Lung (tissue), 12 donors: ENCODE data around the gene FUOM. TPM values are rescaled to one million over a fixed set of nuclear protein-coding genes. Genes with fewer than 3 reads are reported as not detected.
"Not testable (repeated sequence)": the region's sequence is repeated elsewhere in the genome, so short reads cannot be mapped to it uniquely, and the experiment has no call there.

Source experiments
- ATAC-seq: fragments of 200-7000 bp; cut with Tn5 transposase; one replicate; pipeline ENCODE4 v1.9.1; 2020; ENCODE audit warnings: moderate number of reproducible peaks; ENCODE audit not compliant: insufficient read depth, low FRiP score
- DNase-seq, 3 donors: peaks; one replicate each; pipeline ENCODE4 v3.0.0-alpha.2; 2013 to 2017
- H3K27ac ChIP-seq, 2 donors: one replicate each; pipeline ENCODE4 v1.5.1; 2013; ENCODE audit warnings: mild to moderate bottlenecking in 2 of 2, moderate library complexity in 2 of 2, control low read depth in 1 of 2, inconsistent platforms in 1 of 2, low read depth in 1 of 2, low read length in 1 of 2
- H3K27me3 ChIP-seq, 3 donors: one replicate each; pipeline ENCODE4 v1.5.1; 2013; ENCODE audit warnings: low read length in 2 of 3; ENCODE audit not compliant: control insufficient read depth in 3 of 3, insufficient read depth in 3 of 3
- H3K36me3 ChIP-seq, 4 donors: one replicate each; pipeline ENCODE4 v1.5.1; 2013; ENCODE audit warnings: low read length in 4 of 4, mild to moderate bottlenecking in 1 of 4, moderate library complexity in 1 of 4; ENCODE audit not compliant: control insufficient read depth in 4 of 4, insufficient read depth in 4 of 4
- H3K4me1 ChIP-seq, 5 donors: one replicate each; pipeline ENCODE4 v1.5.1; 2013; ENCODE audit warnings: low read length in 5 of 5, mild to moderate bottlenecking in 2 of 5, moderate library complexity in 1 of 5; ENCODE audit not compliant: control insufficient read depth in 5 of 5, insufficient read depth in 5 of 5
- H3K4me3 ChIP-seq: one replicate; pipeline ENCODE4 v1.5.1; 2013; ENCODE audit warnings: mild to moderate bottlenecking, control low read depth, moderate library complexity
- H3K9ac ChIP-seq, 2 donors: one replicate each; pipeline ENCODE4 v1.5.1; 2013; ENCODE audit warnings: low read length in 2 of 2, control low read depth in 1 of 2; ENCODE audit not compliant: insufficient read depth in 1 of 2
- H3K9me3 ChIP-seq, 4 donors: one replicate each; pipeline ENCODE4 v1.5.1; 2013; ENCODE audit warnings: low read length in 3 of 4, mild to moderate bottlenecking in 1 of 4, moderate library complexity in 1 of 4; ENCODE audit not compliant: control insufficient read depth in 4 of 4, insufficient read depth in 3 of 4
- WGBS, 2 donors: extraction: QIAGEN DNeasy Blood & Tissue Kit; methylation state at CpG; one replicate each; pipeline ENCODE4 v1.1.7; 2013; 5-methylcytosine and 5-hydroxymethylcytosine counted together
- polyA plus RNA-seq, 2 donors: library from polyadenylated mRNA; stranded (reverse); fragments of 200-250 nt; gene quantifications; one replicate each; pipeline ENCODE4 v1.2.1, GENCODE V29; 2013
- total RNA-seq, 2 donors: library from RNA; depleted of rRNA in 1 of 2; stranded (reverse); fragments of >200 nt in 1 of 2; gene quantifications; one replicate each; pipeline ENCODE4 v1.2.1, GENCODE V29; 2014 to 2021
- TF ChIP-seq, protein P1 (sequence below): IDR thresholded peaks from 2 replicates; pipeline ENCODE4 v1.5.1; 2012; ENCODE audit warnings: mild to moderate bottlenecking; ENCODE audit errors: control extremely low read depth, extremely low read depth
- donor health status: control.
- donor health status: control.
- donor health status: Bipolar disorder and iron deficiency.
- donor health status: healthy.
- donor health status: DM: yes; HTN: yes; CAD: no.

FUOM gene
- total and polyA plus RNA-seq, 4 donors, result 8.4 to 41.4 (median 34.2) TPM

DNA sequence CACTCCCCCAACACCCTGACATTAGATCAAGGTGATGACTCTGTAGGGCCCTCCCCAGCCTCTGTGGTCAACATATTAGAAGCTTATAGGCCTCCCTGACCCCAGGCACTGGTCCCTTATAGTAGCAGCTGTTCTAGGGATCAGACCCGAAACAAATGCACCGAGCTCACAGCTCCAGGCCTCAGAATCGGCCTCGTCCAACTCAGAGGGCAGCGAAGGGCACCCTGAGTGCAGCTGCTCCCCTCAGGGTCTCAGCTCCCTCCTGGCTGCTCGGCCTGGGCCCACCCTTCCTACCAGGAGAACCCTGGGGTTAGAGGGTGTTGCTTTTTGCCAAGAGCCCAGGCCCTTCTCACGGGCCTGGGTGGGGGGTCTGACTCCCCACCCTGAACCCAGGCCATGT is 10.3 kb upstream of the FUOM start:
- H3K4me3 ChIP-seq, result no peak overlapping the region
- H3K27ac ChIP-seq, result no peak overlapping the region
- peaks cover 0 to 6% (median 0%) of the 10 kb centered on the region in 5 donors for H3K4me1 ChIP-seq
- no peak overlapping the region for H3K9ac ChIP-seq
- 93 to 95% methylated on average over 7 of the region's 7 CpGs for WGBS, 2 donors
- peaks cover 4 to 51% (median 28%) of the 10 kb centered on the region in 4 donors for H3K36me3 ChIP-seq
- TF ChIP-seq, protein P1, sequence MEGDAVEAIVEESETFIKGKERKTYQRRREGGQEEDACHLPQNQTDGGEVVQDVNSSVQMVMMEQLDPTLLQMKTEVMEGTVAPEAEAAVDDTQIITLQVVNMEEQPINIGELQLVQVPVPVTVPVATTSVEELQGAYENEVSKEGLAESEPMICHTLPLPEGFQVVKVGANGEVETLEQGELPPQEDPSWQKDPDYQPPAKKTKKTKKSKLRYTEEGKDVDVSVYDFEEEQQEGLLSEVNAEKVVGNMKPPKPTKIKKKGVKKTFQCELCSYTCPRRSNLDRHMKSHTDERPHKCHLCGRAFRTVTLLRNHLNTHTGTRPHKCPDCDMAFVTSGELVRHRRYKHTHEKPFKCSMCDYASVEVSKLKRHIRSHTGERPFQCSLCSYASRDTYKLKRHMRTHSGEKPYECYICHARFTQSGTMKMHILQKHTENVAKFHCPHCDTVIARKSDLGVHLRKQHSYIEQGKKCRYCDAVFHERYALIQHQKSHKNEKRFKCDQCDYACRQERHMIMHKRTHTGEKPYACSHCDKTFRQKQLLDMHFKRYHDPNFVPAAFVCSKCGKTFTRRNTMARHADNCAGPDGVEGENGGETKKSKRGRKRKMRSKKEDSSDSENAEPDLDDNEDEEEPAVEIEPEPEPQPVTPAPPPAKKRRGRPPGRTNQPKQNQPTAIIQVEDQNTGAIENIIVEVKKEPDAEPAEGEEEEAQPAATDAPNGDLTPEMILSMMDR, result no peak
- DNase-seq, result no peak
- no peak for ATAC-seq
- no peaks in the 10 kb centered on the region for H3K27me3 ChIP-seq
- H3K9me3 ChIP-seq, result no peaks in the 10 kb centered on the region

DNA sequence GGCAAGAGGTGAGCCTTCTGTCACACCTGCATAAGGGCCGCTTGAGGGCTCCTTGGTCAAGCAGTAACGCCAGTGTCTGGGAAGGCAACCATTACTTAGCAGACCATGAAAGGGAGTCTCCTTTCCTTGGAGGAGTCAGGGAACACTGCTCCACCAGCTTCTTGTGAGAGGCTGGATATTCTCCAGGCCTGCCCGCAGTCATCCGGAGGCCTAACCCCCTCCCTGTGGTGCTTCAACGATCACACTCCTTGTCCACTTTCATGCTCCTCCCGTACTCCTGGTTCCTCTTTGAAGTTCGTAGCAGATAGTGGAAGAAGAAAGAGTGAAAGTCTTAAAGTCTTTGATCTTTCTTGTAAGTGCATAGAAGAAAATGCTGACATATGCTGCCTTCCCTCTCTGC is 9.6 kb upstream of the FUOM start:
- peaks cover 4 to 55% (median 31%) of the 10 kb centered on the region in 4 donors for H3K36me3 ChIP-seq
- not testable (repeated sequence) for H3K9me3 ChIP-seq, H3K27me3 ChIP-seq, H3K27ac ChIP-seq, H3K9ac ChIP-seq, ATAC-seq, DNase-seq, H3K4me1 ChIP-seq, H3K4me3 ChIP-seq
- 73 to 94% methylated on average over 3 to 4 of the region's 7 CpGs for WGBS, 2 donors

DNA sequence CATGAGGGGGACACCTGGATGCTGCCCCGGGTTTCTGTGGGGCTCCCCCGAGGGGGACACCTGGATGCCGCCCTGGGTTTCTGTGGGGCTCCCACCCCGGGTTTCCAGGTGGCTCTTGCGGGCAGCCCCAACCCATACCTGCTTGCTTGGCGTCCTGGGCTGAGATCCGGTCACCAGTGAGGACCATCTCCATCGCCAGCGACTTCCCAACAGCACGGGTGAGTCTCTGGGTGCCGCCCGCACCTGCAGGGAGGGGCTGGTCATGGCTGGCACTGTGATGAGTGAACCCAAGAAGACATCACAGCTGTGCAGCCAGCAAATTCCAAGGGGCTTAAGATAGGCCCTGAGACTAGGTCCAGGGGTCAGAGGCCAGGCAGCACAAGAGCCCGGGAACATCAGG is 8.9 kb upstream of the FUOM start:
- Histone ChIP-seq H3K9ac (no peak overlapping the region), H3K4me3 (no peak overlapping the region), H3K27me3 (no peaks in the 10 kb centered on the region), H3K4me1 (no peaks in the 10 kb centered on the region), H3K27ac (no peak overlapping the region), H3K36me3 (peaks cover 4 to 61% (median 37%) of the 10 kb centered on the region in 4 donors), H3K9me3 (no peaks in the 10 kb centered on the region)
- 96 to 97% methylated on average over 13 of the region's 13 CpGs for WGBS, 2 donors
- ATAC-seq, result no peak
- TF ChIP-seq, protein P1, result no peak
- DNase-seq, result no peak

DNA sequence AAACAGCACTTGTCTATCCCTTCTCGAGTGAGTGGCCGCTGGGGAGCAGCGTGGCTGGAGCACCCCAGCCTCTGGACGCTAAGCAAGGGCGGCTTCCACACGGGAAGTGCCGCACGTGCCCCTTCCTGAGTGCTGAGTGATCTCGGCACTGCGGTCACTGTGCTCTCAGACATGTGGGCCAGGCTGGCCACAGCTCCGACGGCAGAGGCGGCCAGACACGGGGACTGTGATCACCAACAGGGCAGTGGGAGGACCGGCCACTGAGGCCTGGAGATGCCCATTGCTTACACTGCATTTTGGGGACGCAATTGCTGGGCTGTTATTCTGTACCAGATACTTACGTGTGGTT is 8.3 kb upstream of the FUOM start:
- Histone ChIP-seq H3K27me3 (no peaks in the 10 kb centered on the region), H3K9me3 (peaks cover 0 to 4% (median 0%) of the 10 kb centered on the region in 4 donors), H3K4me3 (no peak overlapping the region), H3K9ac (no peak overlapping the region), H3K27ac (no peak overlapping the region), H3K4me1 (no peaks in the 10 kb centered on the region), H3K36me3 (peaks cover 4 to 59% (median 36%) of the 10 kb centered on the region in 4 donors)
- DNase-seq (no peak), ATAC-seq (no peak)
- 85 to 86% methylated on average over 17 of the region's 17 CpGs for WGBS, 2 donors
- TF ChIP-seq, protein P1, result no peak
